GM19468 (cell line): ENCODE results near the gene CDH16.
A peak's percentile ranks its signal among the peaks of the same experiment; 100 is the strongest.
"Not testable (repeated sequence)": the region's sequence is repeated elsewhere in the genome, so short reads cannot be mapped to it uniquely, and the experiment has no call there.

ENCODE experiments used
- ATAC-seq: cut with Tn5 transposase; IDR thresholded peaks from one replicate; pipeline ENCODE4 v1.9.1; 2021; ENCODE audit warnings: mild to moderate bottlenecking, moderate library complexity, moderate number of reproducible peaks; ENCODE audit not compliant: unreplicated experiment; ENCODE audit errors: extremely low read depth

Gene CDH16

DNA sequence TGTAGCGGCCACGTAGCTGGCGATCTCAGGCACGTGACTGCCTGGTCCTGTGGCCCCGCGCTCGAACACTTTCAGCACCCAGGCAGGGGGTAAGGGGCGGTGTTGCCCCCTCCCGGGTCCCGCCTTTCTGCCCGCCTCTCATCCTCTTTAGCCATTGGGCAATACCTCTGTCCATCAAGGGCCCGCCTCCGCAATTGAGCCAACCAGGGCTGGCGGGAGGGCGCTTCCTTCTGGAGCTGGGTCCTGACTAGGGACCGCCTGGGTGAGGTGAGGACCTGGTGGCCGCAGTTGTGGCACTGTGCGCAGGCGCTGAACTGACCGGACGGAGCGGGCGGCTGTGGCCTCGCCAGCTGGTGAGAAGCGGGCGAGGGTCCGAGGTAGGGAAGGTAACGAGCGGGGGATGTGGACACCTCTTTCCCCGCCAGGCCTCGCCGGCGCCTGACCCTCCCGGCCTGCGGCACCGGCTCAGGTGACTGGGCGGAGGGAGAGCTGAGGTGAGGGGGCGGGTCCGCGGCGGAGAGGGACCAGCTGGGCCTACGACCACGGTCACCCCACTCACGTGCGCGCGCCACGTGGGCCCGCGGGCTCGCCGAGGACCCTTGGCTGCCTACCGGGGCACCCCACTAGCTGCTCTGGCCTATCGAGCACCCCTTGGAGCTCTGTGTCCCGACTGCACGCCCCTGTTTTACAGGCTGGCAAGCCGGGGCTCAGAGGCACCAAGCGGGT lies 38.2 kb downstream of the CDH16 start, which contains the start of gene PDP2:
TSS of gene PDP2 (plus strand) at position 228 of the 726 bp plus-strand sequence. CDS start 3,770 bp downstream, outside the sequence.
- peak; percentile 80 for ATAC-seq

DNA sequence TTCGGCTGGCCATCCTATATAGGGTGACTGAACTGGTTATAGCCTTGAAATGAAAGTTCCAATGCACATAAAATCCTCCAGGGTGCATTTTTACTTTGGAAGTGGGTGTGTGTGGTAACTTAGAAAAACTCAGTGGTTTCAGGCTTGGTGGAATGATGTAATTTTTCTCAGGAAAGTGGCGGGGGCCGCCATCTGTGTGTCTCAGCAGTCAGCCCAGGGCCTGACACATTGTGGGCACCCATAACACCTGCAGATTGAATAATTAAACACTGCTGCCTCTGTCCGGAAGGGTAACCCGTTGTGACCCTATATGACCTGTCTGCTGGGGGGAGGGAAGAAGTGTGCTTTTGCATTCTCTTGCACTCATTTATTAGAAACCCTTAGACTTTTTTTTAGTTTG lies 40.6 kb downstream of the CDH16 start:
- ATAC-seq: no peak

DNA sequence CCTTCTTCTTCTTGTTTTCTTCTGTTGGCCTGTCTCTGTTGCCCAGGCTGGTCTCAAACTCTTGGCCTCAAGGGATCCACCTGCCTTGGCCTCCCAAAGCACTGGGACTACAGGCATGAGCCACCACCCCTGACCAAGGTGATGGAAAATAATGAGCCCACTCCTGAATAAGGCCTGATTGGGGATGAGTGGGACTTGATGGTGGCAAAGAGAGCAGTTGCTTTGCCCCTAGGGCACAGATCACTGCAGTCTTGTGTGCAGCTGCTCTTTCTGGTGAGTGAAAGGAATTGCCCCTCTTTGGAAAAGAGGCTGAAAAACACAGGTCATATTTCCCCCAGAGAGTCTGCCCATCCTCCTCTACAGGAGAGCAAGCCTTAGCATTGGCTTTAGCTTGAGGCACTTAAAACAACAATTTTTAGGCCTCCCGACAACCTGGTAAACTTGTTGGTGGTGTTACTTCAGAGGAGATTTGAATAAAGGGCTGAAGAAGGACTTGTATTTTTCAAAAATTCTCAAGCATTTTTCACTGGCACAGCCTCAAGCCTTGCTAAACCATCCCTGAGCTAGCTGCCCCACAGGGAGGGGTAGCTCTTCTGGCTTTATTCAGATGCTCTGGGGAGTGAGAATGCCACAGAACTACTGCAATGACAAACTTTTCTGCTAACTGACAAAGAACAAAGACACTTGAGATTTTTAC lies 44.5 kb downstream of the CDH16 start:
- ATAC-seq: no peak

DNA sequence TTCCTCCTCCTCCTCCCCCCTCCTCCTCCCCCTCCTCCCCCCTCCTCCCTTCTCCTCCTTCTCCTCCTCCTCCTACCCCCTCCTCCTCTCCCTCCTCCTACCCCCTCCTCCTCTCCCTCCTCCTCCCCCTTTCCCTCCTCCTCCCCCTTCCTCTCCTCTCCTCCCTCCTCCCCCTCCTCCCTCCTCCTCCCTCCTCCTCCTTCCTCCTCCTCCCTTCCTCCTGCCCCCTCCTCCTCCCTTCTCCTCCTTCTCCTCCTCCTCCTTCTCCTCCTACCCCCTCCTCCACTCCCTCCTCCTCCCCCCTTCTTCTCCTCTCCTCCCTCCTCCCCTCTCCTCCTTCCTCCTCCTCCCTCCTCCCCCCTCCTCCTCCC lies 45.0 kb downstream of the CDH16 start:
- ATAC-seq: no peak

DNA sequence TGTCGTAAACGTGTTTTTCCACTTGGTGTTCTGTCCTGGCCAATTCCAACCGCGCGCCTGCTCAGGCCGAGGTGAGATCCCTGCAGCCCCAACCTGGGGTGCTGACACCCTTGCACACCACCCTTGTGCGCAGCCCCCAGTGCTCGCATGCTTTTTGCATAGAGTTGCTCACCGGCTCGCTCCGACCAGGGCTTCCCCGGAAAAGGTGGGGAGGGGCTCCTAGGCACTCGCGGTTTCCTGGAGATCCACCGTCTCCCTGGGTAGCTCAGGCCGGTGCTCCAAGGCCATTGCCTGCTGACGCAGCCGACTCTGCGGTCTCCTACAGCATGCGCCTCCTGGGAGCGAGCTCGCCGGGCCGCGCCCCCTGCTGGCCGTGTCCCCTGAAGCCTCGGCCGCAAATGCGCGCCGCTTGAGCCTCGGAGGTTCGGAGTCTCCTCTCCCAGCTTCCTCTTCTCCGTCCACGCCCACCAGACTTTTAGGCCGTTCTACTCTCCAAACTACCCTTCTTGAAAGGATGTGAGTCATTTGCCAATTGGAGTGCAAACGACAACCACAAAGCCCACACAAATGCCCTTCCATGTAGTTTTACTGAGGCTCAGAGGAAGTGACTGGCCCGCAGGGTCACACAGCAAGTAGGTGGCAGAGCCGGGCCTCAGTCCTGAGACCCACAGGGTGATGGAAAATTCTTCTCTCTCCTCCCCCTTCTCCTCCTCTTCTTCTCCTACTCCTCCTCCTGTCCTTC lies 45.6 kb downstream of the CDH16 start:
- peak; percentile 62 for ATAC-seq

DNA sequence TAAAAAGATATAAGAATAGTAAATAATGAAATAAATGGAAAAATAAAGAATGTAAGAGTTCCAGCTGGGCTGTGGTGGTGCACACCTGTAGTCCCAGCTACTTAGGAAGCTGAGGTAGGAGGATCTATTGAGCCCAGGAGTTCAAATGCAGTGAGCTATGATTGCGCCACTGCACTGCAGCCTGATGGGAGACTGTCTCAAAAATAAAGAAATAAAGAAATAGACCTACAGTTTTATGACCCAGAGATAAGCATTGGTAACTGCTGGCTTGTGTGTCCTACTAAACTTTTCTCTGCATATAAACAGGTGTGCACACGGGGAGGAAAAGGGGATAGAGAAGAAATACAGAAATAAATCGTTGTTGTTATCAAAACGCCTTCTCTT lies 46.1 kb downstream of the CDH16 start:
- ATAC-seq: no peak

DNA sequence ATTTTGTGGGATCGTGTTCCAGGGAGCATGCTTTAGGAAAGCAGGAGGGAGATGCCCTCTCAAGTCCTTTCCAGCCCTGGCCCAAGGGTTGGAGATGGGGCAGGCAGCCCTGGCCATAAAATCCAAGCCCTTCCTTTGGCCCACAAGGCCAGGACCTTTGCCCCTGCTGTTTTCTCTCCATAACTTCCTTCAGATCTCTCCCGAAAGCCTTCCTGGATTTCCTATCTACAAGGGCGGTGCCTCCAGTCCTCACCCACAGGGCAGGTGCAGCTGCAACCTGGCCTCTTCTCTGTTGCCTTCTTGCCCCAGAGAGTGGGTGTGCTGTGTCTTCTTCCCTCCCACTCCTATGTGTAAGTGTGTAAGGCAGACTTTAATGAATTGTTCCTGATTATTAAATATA lies 46.8 kb downstream of the CDH16 start:
- ATAC-seq: no peak

DNA sequence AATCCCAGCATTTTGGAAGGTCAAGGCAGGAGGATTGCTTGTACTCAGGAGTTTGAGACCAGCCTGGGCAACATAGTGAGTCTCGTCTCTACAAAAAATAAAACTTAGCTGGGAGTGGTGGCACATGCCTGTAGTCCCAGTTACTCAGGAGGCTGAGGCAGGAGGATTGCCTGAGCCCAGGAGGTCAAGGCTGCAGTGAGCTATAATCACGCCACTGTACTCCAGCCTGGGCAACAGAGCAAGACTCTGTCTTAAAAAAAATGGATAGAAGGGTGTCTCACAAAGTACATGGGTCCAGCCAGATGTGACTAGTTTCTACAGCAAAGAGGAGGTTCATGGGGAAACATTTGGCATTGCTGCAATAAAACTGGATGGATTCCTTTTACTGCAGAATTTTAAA lies 47.3 kb downstream of the CDH16 start:
- ATAC-seq: not testable (repeated sequence)

DNA sequence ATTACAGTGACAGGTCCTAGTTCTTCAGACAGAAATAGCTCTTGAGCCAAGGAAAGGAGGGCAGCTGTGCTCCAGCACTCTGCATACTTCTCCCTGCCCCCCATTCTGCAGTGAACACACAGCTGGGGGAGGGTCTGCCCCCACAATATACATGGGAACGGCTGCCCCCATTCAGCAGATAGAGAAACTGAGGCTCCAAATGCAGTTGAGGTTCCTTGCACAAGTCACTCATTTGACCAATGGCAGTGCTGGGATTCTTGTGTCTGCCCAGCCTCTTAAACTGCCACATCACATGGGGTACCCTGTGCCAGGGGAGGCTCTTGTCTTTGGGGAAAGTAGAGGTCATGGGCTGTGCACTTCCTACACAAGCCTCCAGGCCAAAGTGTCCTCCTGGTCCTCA lies 49.3 kb downstream of the CDH16 start:
- no peak for ATAC-seq

DNA sequence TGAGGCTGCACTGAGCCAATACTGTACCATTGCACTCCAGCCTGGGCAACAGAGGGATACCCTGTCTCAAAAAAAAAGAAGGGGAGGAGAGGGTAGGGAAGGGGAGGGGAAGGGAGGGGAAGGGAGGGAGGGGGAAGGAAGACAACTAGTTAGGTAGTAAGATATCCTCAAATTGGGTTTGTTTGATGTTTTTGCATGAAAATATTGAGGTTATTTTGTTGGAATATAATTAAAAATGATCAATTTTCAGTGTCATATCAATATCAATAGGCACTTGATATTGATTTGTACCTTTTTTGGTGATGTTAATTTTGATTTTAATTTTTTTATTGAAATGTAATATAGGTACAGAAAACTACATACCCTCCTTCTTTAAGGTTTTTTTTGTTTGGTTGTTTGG lies 55.0 kb downstream of the CDH16 start:
- ATAC-seq: no peak

DNA sequence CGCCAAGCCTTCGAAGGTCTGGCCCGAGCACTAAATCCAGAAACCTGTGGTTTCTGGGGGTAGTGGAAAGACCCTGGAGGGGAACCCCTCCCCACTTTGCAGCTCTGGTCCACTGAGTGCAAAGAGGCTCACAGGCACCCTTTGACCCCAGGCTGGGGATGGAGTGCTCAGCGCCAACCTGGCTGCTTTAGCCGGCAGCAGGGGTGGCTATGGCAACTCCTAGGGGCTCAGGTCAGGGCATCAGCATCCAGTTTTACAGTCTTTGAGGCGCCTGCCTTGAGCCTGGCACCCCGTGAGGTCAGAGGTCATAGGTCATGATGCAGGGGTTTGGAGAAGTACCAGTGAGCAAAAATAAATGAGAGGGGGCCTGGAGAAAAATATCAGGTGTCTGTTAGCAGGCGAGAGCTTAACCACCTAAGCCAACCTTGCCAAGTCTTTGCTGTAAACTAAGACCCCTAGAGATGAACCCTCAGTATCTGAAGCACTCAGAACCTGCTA lies 56.6 kb downstream of the CDH16 start:
- ATAC-seq: no peak

DNA sequence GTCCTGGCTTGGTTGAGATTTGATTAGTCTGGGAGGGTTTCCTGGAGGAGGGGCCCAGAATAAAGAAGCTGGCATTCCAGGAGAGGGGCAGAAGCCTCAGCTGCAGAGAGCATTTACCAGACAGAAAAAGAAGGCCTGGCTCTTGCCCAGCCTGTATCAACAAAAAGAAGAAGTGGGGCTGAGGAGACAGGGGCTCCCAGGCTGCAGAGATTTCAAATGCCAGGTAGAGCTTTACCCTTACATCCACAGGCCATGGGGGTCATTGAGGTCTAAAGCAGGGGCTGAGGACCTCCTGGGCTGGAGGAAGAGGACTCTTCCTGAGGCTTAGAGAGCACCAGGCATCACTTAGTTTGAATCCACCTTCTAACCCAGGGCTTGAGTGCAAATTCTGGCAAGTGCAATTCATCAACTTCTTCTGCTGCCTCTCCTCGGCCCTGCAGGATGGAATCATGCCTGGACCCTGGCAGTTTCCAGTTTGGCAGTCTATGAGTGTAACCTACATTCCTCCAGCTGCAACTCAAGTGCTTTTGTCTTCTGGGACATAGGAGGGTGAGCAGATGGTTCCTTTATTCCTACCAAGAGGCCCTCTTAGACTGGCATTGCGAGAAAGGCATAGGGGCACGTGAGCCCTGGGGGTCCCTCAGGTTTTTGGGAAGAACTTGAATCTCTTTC lies 59.2 kb downstream of the CDH16 start:
- no peak for ATAC-seq

DNA sequence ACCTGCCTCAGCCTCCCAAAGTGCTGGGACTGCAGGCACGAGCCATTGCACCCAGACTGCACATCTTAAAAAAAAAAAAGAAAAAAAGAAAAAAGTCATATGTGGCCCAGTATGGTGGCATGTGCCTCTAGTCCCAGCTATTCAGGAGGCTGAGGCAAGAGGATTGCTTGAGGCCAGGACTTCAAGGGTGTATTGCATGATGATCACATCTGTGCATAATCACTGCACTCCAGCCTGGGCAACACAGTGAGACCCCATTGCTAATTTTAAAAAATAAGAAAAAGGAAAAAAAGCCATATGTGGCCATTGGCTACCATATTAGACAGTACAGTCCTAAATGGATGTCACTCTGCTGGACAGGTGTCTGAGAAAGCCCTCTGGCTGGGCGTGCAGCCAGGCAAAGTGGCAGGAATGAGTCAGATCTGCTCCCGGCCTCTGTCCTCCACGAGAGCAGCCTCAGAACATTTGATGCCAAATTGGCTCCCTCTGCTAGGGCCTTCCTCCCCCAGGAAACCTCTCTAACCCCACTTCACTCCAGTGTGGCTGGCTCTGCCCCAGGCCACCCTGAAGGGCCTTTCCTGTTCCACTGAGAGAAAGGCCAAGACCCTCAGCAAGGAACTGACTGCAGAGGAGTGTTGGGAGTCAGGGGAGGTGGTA lies 59.8 kb downstream of the CDH16 start:
- no peak for ATAC-seq
